ENCODE results near the gene GARS1.

- no peak for TF ChIP-seq CTCF (conservative IDR thresholded peaks at IDR 0.05; ENCODE audit: low read length)
- no peak for TF ChIP-seq EZH2phosphoT487 (IDR thresholded peaks at IDR 0.05; ENCODE audit: borderline replicate concordance)
Measured at GRCh38 chr7:30664184-30664885, 69.7 kb downstream of the GARS1 start.
